Endothelial cell of umbilical vein (primary cell): ENCODE results near the gene FARP1.

Source experiments
- CTCF ChIP-seq, 2 donors: IDR thresholded peaks; 1 replicate in 1 of 2; 2 replicates in 1 of 2; pipeline ENCODE4 v1.5.1; 2011; ENCODE audit warnings: low read length in 2 of 2, mild to moderate bottlenecking in 2 of 2, moderate library complexity in 2 of 2, control low read depth in 1 of 2, inconsistent platforms in 1 of 2, low read depth in 1 of 2; ENCODE audit not compliant: insufficient read depth in 1 of 2; ENCODE audit errors: extremely low read depth in 1 of 2
- EZH2 ChIP-seq: IDR thresholded peaks from 2 replicates; pipeline ENCODE4 v1.6.1; 2012; ENCODE audit warnings: borderline replicate concordance, low read depth, mild to moderate bottlenecking, moderate library complexity, low read length, inconsistent platforms; ENCODE audit not compliant: severe bottlenecking
- POLR2AphosphoS5 ChIP-seq: IDR thresholded peaks from 2 replicates; pipeline ENCODE4 v1.6.1; 2012; ENCODE audit warnings: low read depth, mild to moderate bottlenecking, control low read depth, low read length, moderate library complexity; ENCODE audit not compliant: insufficient read depth

GRCh38 chr13:98496966-98497365 lies 354.1 kb downstream of the FARP1 start:
- TF ChIP-seq EZH2 (no peak), POLR2AphosphoS5 (no peak), CTCF (IDR thresholded peaks at IDR 0.05; ENCODE audit: extremely low read depth in 1 of 2, insufficient read depth in 1 of 2, low read depth in 1 of 2, low read length in 2 of 2) (no peak)
